ENCODE measurements around the gene KCNJ6. TPM values are rescaled to one million over a fixed set of nuclear protein-coding genes. Genes with fewer than 3 reads are reported as not detected.

Gene KCNJ6
- total and polyA plus RNA-seq, 2 of the 8 experiments (the other 6 are each of a cell fraction or from before 2014, with no cell fraction given), result 0.51 to 1.2 TPM

DNA sequence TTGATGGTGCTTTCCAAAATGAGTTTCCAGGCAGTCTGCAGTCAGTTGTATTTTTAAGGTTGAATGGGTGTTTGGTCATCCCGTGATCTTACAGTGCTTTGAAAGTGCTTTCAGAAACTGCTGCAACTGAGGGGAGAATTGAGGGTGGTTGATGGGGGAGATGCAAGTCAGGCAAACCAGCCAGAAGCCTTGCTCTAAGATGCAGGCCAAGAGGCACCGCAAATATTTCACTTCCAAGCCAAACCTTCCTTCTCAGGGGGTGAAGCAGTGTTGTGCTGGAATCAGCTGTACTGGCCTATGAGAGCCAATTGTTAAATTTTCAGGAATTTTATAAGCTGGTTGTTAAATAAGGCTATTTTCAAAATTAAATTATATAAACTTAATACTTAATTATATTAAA, 151.6 kb downstream of the KCNJ6 start (continued):
- TF ChIP-seq CHD7 (IDR thresholded peaks at IDR 0.05; ENCODE audit: insufficient replicate concordance, low read length), result no peak
